ENCODE measurements around the gene NEURL3.

The NEURL3 gene

GRCh38 chr2:96526101-96526591 lies 21.0 kb upstream of the NEURL3 start:
- Mint-ChIP-seq H3K4me1 (ENCODE audit: low read depth) (peaks cover 87% of the 10 kb centered on the region), H3K27ac (peak overlapping the region; percentile 79), H3K27me3 (ENCODE audit: low read depth) (no peaks in the 10 kb centered on the region), H3K36me3 (ENCODE audit: low read depth) (peaks cover 3% of the 10 kb centered on the region), H3K4me3 (peak overlapping the region; percentile 7), H3K9me3 (no peaks in the 10 kb centered on the region)

- Mint-ChIP-seq H3K27ac (peak overlapping the region; percentile 71), H3K9me3 (no peaks in the 10 kb centered on the region), H3K4me3 (no peak overlapping the region), H3K4me1 (ENCODE audit: low read depth) (peaks cover 82% of the 10 kb centered on the region), H3K36me3 (ENCODE audit: low read depth) (peaks cover 4% of the 10 kb centered on the region), H3K27me3 (ENCODE audit: low read depth) (no peaks in the 10 kb centered on the region)
These were observed 20.0 kb upstream of the NEURL3 start for GRCh38 chr2:96525211-96525507.

DNA sequence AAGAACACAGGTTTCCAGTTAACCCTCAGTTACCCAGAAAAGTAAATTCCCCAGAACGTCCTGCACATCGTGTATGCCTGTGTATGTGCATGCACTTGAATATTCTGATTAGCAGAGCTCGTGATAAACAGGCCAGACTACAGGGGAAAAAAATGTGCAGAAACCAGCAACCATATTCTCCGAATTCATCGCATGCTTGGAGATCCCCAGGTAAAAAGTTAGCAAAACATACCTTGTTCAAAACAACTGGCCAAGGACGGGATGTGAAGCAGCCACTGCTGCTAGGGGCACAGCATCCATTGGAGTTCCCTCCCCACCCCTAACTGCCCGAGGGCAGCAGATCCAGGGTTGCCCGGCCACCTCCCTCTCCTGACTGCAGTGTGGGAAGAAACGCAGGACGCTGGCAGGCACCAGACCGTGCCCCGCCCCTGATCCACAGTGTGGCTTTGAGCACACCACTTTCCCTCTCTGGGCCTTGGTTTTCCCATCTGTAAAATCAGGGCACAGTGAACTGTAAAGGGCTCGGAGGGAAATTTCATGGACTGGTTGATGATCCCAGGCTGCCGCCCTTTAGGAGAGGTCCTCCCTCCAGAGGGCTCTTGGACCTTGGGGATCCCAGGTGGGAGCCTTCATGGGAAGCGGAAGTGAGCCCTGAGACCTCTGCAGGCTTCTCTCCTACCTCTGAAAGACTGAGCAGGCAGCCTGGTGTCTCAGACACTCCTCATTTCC lies 19.5 kb upstream of the NEURL3 start:
- Mint-ChIP-seq H3K27ac (peak overlapping the region; percentile 81), H3K27me3 (ENCODE audit: low read depth) (no peaks in the 10 kb centered on the region), H3K4me3 (peak overlapping the region; percentile 53), H3K9me3 (no peaks in the 10 kb centered on the region), H3K36me3 (ENCODE audit: low read depth) (peaks cover 4% of the 10 kb centered on the region), H3K4me1 (ENCODE audit: low read depth) (peaks cover 76% of the 10 kb centered on the region)

GRCh38 chr2:96523659-96524481 lies 18.7 kb upstream of the NEURL3 start:
- peak overlapping the region; percentile 53 for H3K4me3 Mint-ChIP-seq
- peaks cover 4% of the 10 kb centered on the region for H3K9me3 Mint-ChIP-seq
- peaks cover 69% of the 10 kb centered on the region for H3K4me1 Mint-ChIP-seq (ENCODE audit: low read depth)
- no peaks in the 10 kb centered on the region for H3K27me3 Mint-ChIP-seq (ENCODE audit: low read depth)
- H3K36me3 Mint-ChIP-seq (ENCODE audit: low read depth), result peaks cover 4% of the 10 kb centered on the region
- peak overlapping the region; percentile 81 for H3K27ac Mint-ChIP-seq

GRCh38 chr2:96522304-96523203 lies 17.4 kb upstream of the NEURL3 start:
- Mint-ChIP-seq H3K9me3 (peaks cover 13% of the 10 kb centered on the region), H3K4me1 (ENCODE audit: low read depth) (peaks cover 57% of the 10 kb centered on the region), H3K27me3 (ENCODE audit: low read depth) (no peaks in the 10 kb centered on the region), H3K4me3 (peak overlapping the region; percentile 7), H3K36me3 (ENCODE audit: low read depth) (peaks cover 11% of the 10 kb centered on the region), H3K27ac (peak overlapping the region; percentile 67)

DNA sequence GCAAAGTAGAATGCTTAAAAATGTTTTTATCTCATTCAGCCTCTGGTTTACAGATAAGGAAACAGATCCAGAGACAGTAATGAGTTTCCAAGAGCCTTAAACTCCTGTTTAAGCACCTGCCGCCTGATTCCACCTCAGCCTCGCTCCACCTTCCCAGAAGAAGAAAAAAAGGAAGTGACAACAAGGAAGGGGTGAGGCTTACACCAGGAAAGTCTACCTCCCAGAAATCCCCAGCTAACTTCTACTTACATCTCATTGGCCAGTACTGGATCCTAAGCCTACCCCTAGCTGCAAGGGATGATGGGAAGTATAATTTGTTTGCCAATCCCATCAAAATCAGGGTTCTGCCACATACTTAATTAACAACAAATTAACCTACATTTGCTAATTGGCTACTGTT lies 16.1 kb upstream of the NEURL3 start:
- H3K4me1 Mint-ChIP-seq (ENCODE audit: low read depth), result peaks cover 50% of the 10 kb centered on the region
- H3K4me3 Mint-ChIP-seq, result no peak overlapping the region
- peaks cover 26% of the 10 kb centered on the region for H3K9me3 Mint-ChIP-seq
- peak overlapping the region; percentile 24 for H3K27ac Mint-ChIP-seq
- H3K27me3 Mint-ChIP-seq (ENCODE audit: low read depth), result no peaks in the 10 kb centered on the region
- H3K36me3 Mint-ChIP-seq (ENCODE audit: low read depth), result peaks cover 17% of the 10 kb centered on the region

DNA sequence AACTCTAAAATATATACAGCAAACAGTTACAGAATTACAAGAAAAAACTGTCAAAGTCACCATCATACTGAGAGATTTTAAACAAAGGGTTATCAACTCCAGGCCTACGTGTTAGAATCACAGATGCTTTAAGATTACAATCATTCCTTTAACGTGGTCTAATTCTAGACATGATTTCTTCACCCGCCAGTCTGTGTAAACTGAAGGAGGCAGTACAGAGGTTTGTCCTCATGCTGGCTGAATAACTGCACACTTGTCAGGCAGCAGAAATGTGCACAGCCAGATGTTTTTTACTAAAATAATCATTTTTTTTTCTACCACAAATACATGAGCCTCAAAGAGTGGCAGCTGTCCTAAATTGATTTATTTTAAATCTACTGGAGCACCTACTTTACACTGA lies 15.5 kb upstream of the NEURL3 start:
- peaks cover 21% of the 10 kb centered on the region for H3K36me3 Mint-ChIP-seq (ENCODE audit: low read depth)
- H3K9me3 Mint-ChIP-seq, result peaks cover 31% of the 10 kb centered on the region
- peaks cover 45% of the 10 kb centered on the region for H3K4me1 Mint-ChIP-seq (ENCODE audit: low read depth)
- no peak overlapping the region for H3K4me3 Mint-ChIP-seq
- no peak overlapping the region for H3K27ac Mint-ChIP-seq
- H3K27me3 Mint-ChIP-seq (ENCODE audit: low read depth), result no peaks in the 10 kb centered on the region

DNA sequence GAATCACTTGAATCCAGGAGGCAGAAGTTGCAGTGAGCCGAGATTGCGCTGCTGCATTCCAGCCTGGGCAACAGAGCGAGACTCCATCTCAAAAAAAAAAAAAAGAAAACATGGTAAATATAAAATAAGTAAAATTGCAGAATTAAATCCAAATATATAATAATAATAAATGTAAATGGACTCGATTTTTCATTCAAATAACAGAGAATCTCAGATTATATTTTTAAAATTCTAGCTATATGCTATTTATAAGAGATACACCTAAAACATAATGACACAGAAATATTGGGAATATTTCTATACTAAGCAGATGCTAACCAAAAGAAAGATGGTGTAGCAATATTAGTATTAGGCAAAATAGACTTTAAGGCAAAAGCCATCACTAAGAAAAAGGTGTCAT lies 15.1 kb upstream of the NEURL3 start:
- Mint-ChIP-seq H3K27me3 (ENCODE audit: low read depth) (no peaks in the 10 kb centered on the region), H3K36me3 (ENCODE audit: low read depth) (peaks cover 23% of the 10 kb centered on the region), H3K4me1 (ENCODE audit: low read depth) (peaks cover 41% of the 10 kb centered on the region), H3K27ac (no peak overlapping the region), H3K9me3 (peaks cover 32% of the 10 kb centered on the region), H3K4me3 (no peak overlapping the region)

DNA sequence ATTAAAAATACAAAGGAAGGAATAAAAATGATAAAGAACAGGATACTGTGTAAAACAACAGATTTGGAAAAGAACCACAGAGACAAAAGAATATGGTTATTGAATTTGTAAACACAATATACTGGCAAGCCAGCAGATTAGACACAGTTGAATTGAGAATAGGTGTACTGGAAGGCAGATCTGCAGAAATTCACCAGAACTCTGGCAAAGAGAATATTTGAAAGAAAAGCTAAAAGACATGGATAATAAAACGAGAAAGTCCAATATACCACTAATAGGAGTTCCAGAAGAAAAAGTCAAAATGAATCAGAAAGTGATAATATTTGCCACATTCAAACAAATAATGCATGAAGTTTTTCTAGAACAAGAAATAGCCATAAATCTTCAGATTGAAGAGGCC lies 11.9 kb upstream of the NEURL3 start:
- no peak overlapping the region for H3K27ac Mint-ChIP-seq
- H3K9me3 Mint-ChIP-seq, result peaks cover 32% of the 10 kb centered on the region
- peaks cover 23% of the 10 kb centered on the region for H3K36me3 Mint-ChIP-seq (ENCODE audit: low read depth)
- H3K4me1 Mint-ChIP-seq (ENCODE audit: low read depth), result peaks cover 18% of the 10 kb centered on the region
- no peak overlapping the region for H3K4me3 Mint-ChIP-seq
- peaks cover 5% of the 10 kb centered on the region for H3K27me3 Mint-ChIP-seq (ENCODE audit: low read depth)

DNA sequence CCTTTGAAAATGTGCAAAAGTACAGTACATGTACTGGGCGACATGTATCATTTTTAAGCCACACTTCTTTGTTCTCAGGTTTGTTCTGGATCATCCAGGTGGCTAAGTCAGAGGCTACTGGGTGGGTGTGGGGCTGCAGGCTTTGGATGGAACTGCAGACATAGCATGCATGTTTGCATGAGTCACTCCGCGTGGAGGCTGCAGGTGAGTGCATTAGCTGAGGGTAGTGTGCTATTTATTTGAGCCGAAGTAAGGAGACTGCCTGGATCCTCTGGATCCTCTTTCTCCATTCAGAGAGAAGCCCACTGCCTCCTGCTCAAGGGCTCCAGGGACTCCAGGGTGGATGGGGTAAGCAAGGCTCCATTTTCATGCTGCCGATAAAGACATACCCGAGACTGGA lies 9.4 kb upstream of the NEURL3 start:
- H3K36me3 Mint-ChIP-seq (ENCODE audit: low read depth), result peaks cover 22% of the 10 kb centered on the region
- H3K9me3 Mint-ChIP-seq, result peaks cover 32% of the 10 kb centered on the region
- no peak overlapping the region for H3K4me3 Mint-ChIP-seq
- H3K4me1 Mint-ChIP-seq (ENCODE audit: low read depth), result peaks cover 20% of the 10 kb centered on the region
- peaks cover 14% of the 10 kb centered on the region for H3K27me3 Mint-ChIP-seq (ENCODE audit: low read depth)
- no peak overlapping the region for H3K27ac Mint-ChIP-seq

DNA sequence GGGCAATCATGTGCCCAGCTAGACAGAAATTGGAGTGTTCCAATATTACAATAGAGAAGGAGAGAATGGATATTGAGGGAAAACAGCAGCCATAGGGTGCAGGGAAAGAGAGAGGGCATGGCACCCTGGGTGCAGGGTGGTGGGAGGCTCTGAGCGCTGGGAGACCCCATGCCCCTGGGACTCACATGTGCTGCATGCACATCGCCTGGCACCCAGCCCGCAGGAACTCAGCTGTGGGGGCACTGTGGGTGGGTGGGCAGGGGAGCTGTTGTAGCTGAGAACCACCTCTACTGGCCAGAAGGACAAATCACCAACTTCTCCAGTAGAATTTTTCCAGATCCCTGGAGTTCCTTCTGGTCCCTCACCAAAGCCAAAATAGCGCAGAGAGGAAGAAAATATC lies 7.2 kb upstream of the NEURL3 start:
- peaks cover 14% of the 10 kb centered on the region for H3K27me3 Mint-ChIP-seq (ENCODE audit: low read depth)
- peaks cover 16% of the 10 kb centered on the region for H3K9me3 Mint-ChIP-seq
- no peak overlapping the region for H3K27ac Mint-ChIP-seq
- H3K4me3 Mint-ChIP-seq, result no peak overlapping the region
- H3K4me1 Mint-ChIP-seq (ENCODE audit: low read depth), result peaks cover 34% of the 10 kb centered on the region
- H3K36me3 Mint-ChIP-seq (ENCODE audit: low read depth), result peaks cover 12% of the 10 kb centered on the region

DNA sequence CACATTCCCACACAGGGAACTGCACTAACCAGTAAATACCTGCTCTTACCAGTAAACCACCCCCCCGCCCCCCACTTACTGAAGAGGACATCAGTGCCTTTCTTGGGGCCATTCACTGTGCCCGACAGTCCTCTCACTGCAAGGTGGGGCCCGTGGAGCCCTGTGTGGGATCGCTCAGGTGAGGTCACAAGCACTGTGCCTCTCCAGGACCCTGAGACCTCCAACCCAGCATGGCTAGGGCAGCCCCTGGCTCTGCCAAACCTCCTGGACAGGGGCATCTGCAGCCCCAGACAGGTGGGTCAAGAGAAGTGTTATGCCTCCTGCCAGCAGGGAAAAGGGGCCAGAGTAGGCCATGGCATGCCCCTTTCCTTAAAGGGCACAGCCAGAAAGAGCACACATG lies 6.7 kb upstream of the NEURL3 start:
- H3K36me3 Mint-ChIP-seq (ENCODE audit: low read depth), result peaks cover 8% of the 10 kb centered on the region
- no peak overlapping the region for H3K27ac Mint-ChIP-seq
- peaks cover 37% of the 10 kb centered on the region for H3K4me1 Mint-ChIP-seq (ENCODE audit: low read depth)
- H3K27me3 Mint-ChIP-seq (ENCODE audit: low read depth), result peaks cover 14% of the 10 kb centered on the region
- H3K4me3 Mint-ChIP-seq, result no peak overlapping the region
- peaks cover 12% of the 10 kb centered on the region for H3K9me3 Mint-ChIP-seq

DNA sequence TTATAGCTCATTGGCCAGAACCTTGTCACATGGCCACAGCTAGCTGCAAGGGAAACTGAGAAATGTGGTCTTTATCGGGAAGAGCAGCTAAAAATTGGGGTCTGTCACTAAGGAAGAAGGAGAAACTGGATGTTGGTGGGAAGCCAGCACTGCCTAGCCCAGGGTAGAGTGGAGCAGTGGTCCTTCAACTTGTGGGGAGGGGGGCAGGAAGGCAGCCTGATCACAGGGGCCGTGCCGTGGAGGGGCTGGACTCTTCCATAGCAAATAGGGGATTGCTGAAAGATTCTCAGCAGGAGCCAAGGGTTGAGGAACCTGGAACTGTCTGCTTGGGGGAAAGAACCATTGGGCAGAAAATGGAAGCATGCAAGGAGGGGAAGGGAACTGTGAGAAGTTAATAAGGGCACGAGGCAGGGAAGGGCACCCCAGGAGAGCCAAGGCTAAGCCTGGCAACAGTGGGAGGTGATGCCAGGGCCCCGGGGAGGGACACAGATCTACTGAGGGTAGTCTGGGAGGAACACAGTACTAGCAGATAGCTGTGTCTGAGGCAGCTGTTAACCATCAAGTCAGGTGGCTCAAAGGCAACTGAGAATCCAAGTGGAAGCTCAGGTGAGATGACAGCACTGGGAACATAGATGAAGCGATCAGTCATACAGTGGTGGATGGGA lies 5.9 kb upstream of the NEURL3 start:
- Mint-ChIP-seq H3K4me3 (no peak overlapping the region), H3K4me1 (ENCODE audit: low read depth) (peaks cover 41% of the 10 kb centered on the region), H3K9me3 (peaks cover 5% of the 10 kb centered on the region), H3K36me3 (ENCODE audit: low read depth) (peaks cover 6% of the 10 kb centered on the region), H3K27ac (no peak overlapping the region), H3K27me3 (ENCODE audit: low read depth) (peaks cover 14% of the 10 kb centered on the region)

DNA sequence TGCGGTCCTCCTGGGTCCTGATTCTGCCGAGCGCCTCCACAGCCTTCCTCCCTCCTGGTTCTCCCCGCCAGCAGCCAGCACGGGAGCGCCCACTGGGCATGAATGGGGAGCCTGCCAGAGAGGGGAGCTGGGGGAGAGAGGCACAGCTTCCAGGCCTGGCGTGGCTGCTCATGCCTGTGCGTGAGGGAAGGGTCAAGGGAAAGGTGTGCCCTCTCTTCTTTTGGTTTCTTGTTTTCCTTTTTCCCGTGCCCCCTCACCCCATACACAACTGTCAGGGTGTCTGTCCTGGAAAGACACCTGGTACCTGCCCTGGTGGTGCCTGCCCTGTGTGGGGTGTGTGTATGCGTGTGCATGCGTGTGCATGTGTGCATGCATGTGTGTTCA lies 4.7 kb upstream of the NEURL3 start:
- peaks cover 13% of the 10 kb centered on the region for H3K27me3 Mint-ChIP-seq (ENCODE audit: low read depth)
- peaks cover 53% of the 10 kb centered on the region for H3K4me1 Mint-ChIP-seq (ENCODE audit: low read depth)
- H3K9me3 Mint-ChIP-seq, result no peaks in the 10 kb centered on the region
- no peaks in the 10 kb centered on the region for H3K36me3 Mint-ChIP-seq (ENCODE audit: low read depth)
- H3K4me3 Mint-ChIP-seq, result peak overlapping the region; percentile 16
- peak overlapping the region; percentile 23 for H3K27ac Mint-ChIP-seq
